Ovary (tissue), 9 donors: ENCODE data around the gene FOXD2. TPM values are rescaled to one million over a fixed set of nuclear protein-coding genes. Genes with fewer than 3 reads are reported as not detected.

Experiments
- DNase-seq, 5 donors: peaks; one replicate each; pipeline ENCODE4 v3.0.0-alpha.2; 2019 to 2020
- H3K27ac ChIP-seq, 2 donors: fragments of 200-600 bp; one replicate each; pipeline versions ENCODE4 v1.5.1 to v1.8.0; 2019 to 2022
- H3K27me3 ChIP-seq: fragments of 200-600 bp; one replicate; pipeline ENCODE4 v1.8.0; 2022
- H3K36me3 ChIP-seq: fragments of 200-600 bp; sonication (generic); one replicate; pipeline ENCODE4 v1.5.1; 2019
- H3K4me1 ChIP-seq: one replicate; pipeline ENCODE4 v1.8.1; 2013; ENCODE audit warnings: mild to moderate bottlenecking, moderate library complexity; ENCODE audit not compliant: insufficient read depth
- H3K4me3 ChIP-seq: fragments of 200-600 bp; sonication (generic); one replicate; pipeline ENCODE4 v1.5.1; 2017
- H3K9me3 ChIP-seq, 2 donors: fragments of 200-600 bp in 1 of 2; sonication (generic) in 1 of 2; one replicate each; pipeline versions ENCODE4 v1.5.1 to v1.8.1; 2013 to 2019; ENCODE audit warnings: mild to moderate bottlenecking in 1 of 2, moderate library complexity in 1 of 2
- CTCF ChIP-seq, 3 donors: fragments of 450-650 bp in 2 of 3; fragments of 200-600 bp in 1 of 3; IDR thresholded peaks; one replicate each; pipeline versions ENCODE4 v1.5.1 to v1.8.0; 2016 to 2022; ENCODE audit warnings: antibody characterized with exemption in 3 of 3, mild to moderate bottlenecking in 1 of 3
- EP300 ChIP-seq: sonication (generic); formaldehyde crosslinking; IDR thresholded peaks from one replicate; pipeline ENCODE4 v1.6.1; 2017; ENCODE audit warnings: antibody characterized with exemption
- POLR2A ChIP-seq: fragments of 450-650 bp; IDR thresholded peaks from one replicate; pipeline ENCODE4 v1.6.1; 2017; ENCODE audit warnings: antibody characterized with exemption, mild to moderate bottlenecking, moderate library complexity
- WGBS, 3 donors: extraction: QIAGEN DNeasy Blood & Tissue Kit in 1 of 3; methylation state at CpG; one replicate each; pipeline versions ENCODE4 v1.1.5 to v1.1.7; 2013 to 2017; 5-methylcytosine and 5-hydroxymethylcytosine counted together
- intact Hi-C, 4 donors: fragments of 100-400 bp; cut with DNase I; formaldehyde crosslinking; loops; one replicate each; pipeline versions ENCODE4 v1.11.0 to v1.15.1; 2022 to 2023
- polyA plus RNA-seq, 2 donors: library from polyadenylated mRNA; stranded (reverse); fragments of 200-250 nt in 1 of 2; fragments of 350-450 nt in 1 of 2; fragmentation: Illumina TruSeq in 1 of 2; extraction: RNeasy Lipid Tissue Mini Kit (QIAGEN cat#74804) in 1 of 2; gene quantifications; one replicate each; pipeline ENCODE4 v1.2.3, GENCODE V29; 2013 to 2014
- total RNA-seq, 7 donors: library from RNA; depleted of rRNA in 2 of 7; stranded (reverse); fragments of >200 nt in 2 of 7; fragmentation: NEBNext Ultra II Directional in 3 of 7; extraction: Animal tissue kit (Norgen Biotek cat#: 25700) in 3 of 7; gene quantifications; one replicate each; pipeline versions ENCODE4 v1.1.0 to v1.2.4, GENCODE V29; 2016 to 2023
- donor health status: DM: no; HTN: no; CAD: no; lungs with moderate emphysema.
- donor health status: DM: no; HTN: no; CAD: no.
- donor health status: Bipolar disorder and iron deficiency.
- donor health status: DM: yes; HTN: yes; CAD: no.
- donor health status: DM: no; HTN: no; CAD: no.
- donor health status: DM: yes; HTN: yes; CAD: no.

Gene FOXD2
- total and polyA plus RNA-seq, 9 donors, result 0.05 to 0.18 (median 0.09) TPM; not detected in 3

- H3K36me3 ChIP-seq, result no peaks in the 10 kb centered on the region
- DNase-seq, result no peak
- H3K4me1 ChIP-seq, result no peaks in the 10 kb centered on the region
- H3K4me3 ChIP-seq, result no peak overlapping the region
- WGBS, 3 donors, result 5 to 19% (median 10%) methylated on average over 3 of the region's 3 CpGs
- no peak overlapping the region for H3K27ac ChIP-seq
- TF ChIP-seq EP300 (no peak), POLR2A (no peak), CTCF (IDR thresholded peaks at IDR 0.05) (no peak)
- no peaks in the 10 kb centered on the region for H3K9me3 ChIP-seq
- no peaks in the 10 kb centered on the region for H3K27me3 ChIP-seq
- intact Hi-C loops, result no loop called here
These were observed 27.8 kb downstream of the FOXD2 start for GRCh38 chr1:47465605-47466004.

- TF ChIP-seq POLR2A, result no peak
- TF ChIP-seq CTCF (IDR thresholded peaks at IDR 0.05), result no peak
- no peak for TF ChIP-seq EP300
- 29 to 36% (median 36%) methylated on average over 4 of the region's 4 CpGs for WGBS, 3 donors
- Histone ChIP-seq H3K4me1 (no peaks in the 10 kb centered on the region), H3K27me3 (no peaks in the 10 kb centered on the region), H3K36me3 (no peaks in the 10 kb centered on the region), H3K9me3 (no peaks in the 10 kb centered on the region), H3K4me3 (no peak overlapping the region), H3K27ac (no peak overlapping the region)
- intact Hi-C loops, result no loop called here
- no peak for DNase-seq
These were observed 31.0 kb downstream of the FOXD2 start for GRCh38 chr1:47468709-47469389.

- TF ChIP-seq CTCF (IDR thresholded peaks at IDR 0.05) (no peak), POLR2A (no peak), EP300 (no peak)
- Histone ChIP-seq H3K4me1 (no peaks in the 10 kb centered on the region), H3K9me3 (no peaks in the 10 kb centered on the region), H3K27ac (no peak overlapping the region), H3K36me3 (no peaks in the 10 kb centered on the region), H3K4me3 (no peak overlapping the region), H3K27me3 (no peaks in the 10 kb centered on the region)
- 56 to 60% (median 56%) methylated on average over 2 of the region's 2 CpGs for WGBS, 3 donors
- no peak for DNase-seq
- intact Hi-C loops, result no loop called here
These were observed 31.5 kb downstream of the FOXD2 start for GRCh38 chr1:47469390-47469759.

- Histone ChIP-seq H3K36me3 (no peaks in the 10 kb centered on the region), H3K4me3 (no peak overlapping the region), H3K9me3 (no peaks in the 10 kb centered on the region), H3K27me3 (no peaks in the 10 kb centered on the region), H3K4me1 (no peaks in the 10 kb centered on the region), H3K27ac (no peak overlapping the region)
- TF ChIP-seq CTCF (IDR thresholded peaks at IDR 0.05) (no peak), EP300 (no peak), POLR2A (no peak)
- no peak for DNase-seq
- 84 to 91% (median 85%) methylated on average over 7 of the region's 7 CpGs for WGBS, 3 donors
- intact Hi-C loops, result no loop called here
These were observed 32.1 kb downstream of the FOXD2 start for GRCh38 chr1:47469910-47470309.
